GM21423 (cell line): ENCODE results near the gene CHPT1.
"Not testable (repeated sequence)": the region's sequence is repeated elsewhere in the genome, so short reads cannot be mapped to it uniquely, and the experiment has no call there.

Experiments used
- ATAC-seq: cut with Tn5 transposase; IDR thresholded peaks from one replicate; pipeline ENCODE4 v1.9.1; 2021; ENCODE audit warnings: mild to moderate bottlenecking, moderate library complexity; ENCODE audit not compliant: unreplicated experiment

CHPT1 gene

GRCh38 chr12:101697197-101697929 lies at the start of gene CHPT1:
CHPT1 (plus strand) TSS chr12:101697640; CDS start chr12:101697862, 222 bp downstream.
- peak; percentile 61 for ATAC-seq

- ATAC-seq, result no peak
Observed at GRCh38 chr12:101647711-101648110, 49.7 kb upstream of the CHPT1 start.

- no peak for ATAC-seq
Observed at GRCh38 chr12:101648195-101648594, 49.2 kb upstream of the CHPT1 start.

- ATAC-seq, result no peak
Observed at GRCh38 chr12:101650346-101651117, 46.9 kb upstream of the CHPT1 start.

- ATAC-seq, result no peak
Observed at GRCh38 chr12:101653030-101653429, 44.4 kb upstream of the CHPT1 start.

- ATAC-seq, result no peak
Observed at GRCh38 chr12:101653503-101653902, 43.9 kb upstream of the CHPT1 start.

- ATAC-seq, result no peak
Observed at GRCh38 chr12:101654442-101654841, 43.0 kb upstream of the CHPT1 start.

GRCh38 chr12:101655393-101655792 lies 42.0 kb upstream of the CHPT1 start:
- ATAC-seq, result no peak

- ATAC-seq, result not testable (repeated sequence)
Observed at GRCh38 chr12:101660662-101661061, 36.8 kb upstream of the CHPT1 start.

- no peak for ATAC-seq
Observed at GRCh38 chr12:101663298-101663697, 34.1 kb upstream of the CHPT1 start.

- ATAC-seq, result no peak
Observed at GRCh38 chr12:101664992-101665391, 32.4 kb upstream of the CHPT1 start.

GRCh38 chr12:101666052-101666728 lies 31.2 kb upstream of the CHPT1 start:
- ATAC-seq, result no peak

GRCh38 chr12:101667591-101667990 lies 29.8 kb upstream of the CHPT1 start:
- no peak for ATAC-seq

GRCh38 chr12:101670007-101670671 lies 27.3 kb upstream of the CHPT1 start:
- no peak for ATAC-seq

GRCh38 chr12:101671157-101671791 lies 26.2 kb upstream of the CHPT1 start:
- peak; percentile 90 for ATAC-seq

GRCh38 chr12:101671833-101672232 lies 25.6 kb upstream of the CHPT1 start:
- ATAC-seq, result no peak

- ATAC-seq, result no peak
Observed at GRCh38 chr12:101675555-101675954, 21.9 kb upstream of the CHPT1 start.

- not testable (repeated sequence) for ATAC-seq
Observed at GRCh38 chr12:101676497-101676896, 20.9 kb upstream of the CHPT1 start.

GRCh38 chr12:101678081-101678480 lies 19.4 kb upstream of the CHPT1 start:
- no peak for ATAC-seq

GRCh38 chr12:101680240-101680639 lies 17.2 kb upstream of the CHPT1 start:
- no peak for ATAC-seq

- ATAC-seq, result no peak
Observed at GRCh38 chr12:101680647-101681046, 16.8 kb upstream of the CHPT1 start.
